CD4-positive, CD25-positive, alpha-beta regulatory T cell (primary cell): Measurements from ENCODE around the gene ENTPD1. TPM values are rescaled to one million over a fixed set of nuclear protein-coding genes. Genes with fewer than 3 reads are reported as not detected.
A peak's percentile ranks its signal among the peaks of the same experiment; 100 is the strongest.
"Not testable (repeated sequence)": the region's sequence is repeated elsewhere in the genome, so short reads cannot be mapped to it uniquely, and the experiment has no call there.

ENCODE experiments used
- ATAC-seq, 2 donors: fragments of 150-1000 bp; cut with Tn5 transposase; one replicate each; pipeline ENCODE4 v1.10.0; 2021; ENCODE audit warnings: low read depth in 2 of 2, moderate number of reproducible peaks in 2 of 2, moderate library complexity in 1 of 2
- DNase-seq, 3 donors: peaks; one replicate each; pipeline versions ENCODE4 v3.0.0 to v3.0.0-alpha.2; 2012 to 2022; ENCODE audit warnings: mixed read lengths in 1 of 3
- H3K27ac ChIP-seq: one replicate; pipeline ENCODE4 v1.7.0; 2013; ENCODE audit warnings: mild to moderate bottlenecking, low read length; ENCODE audit not compliant: insufficient read depth, poor library complexity, severe bottlenecking
- H3K27me3 ChIP-seq: one replicate; pipeline ENCODE4 v1.7.0; 2013; ENCODE audit warnings: low read length; ENCODE audit not compliant: control insufficient read depth, insufficient read depth
- H3K36me3 ChIP-seq: one replicate; pipeline ENCODE4 v1.7.0; 2013; ENCODE audit warnings: mild to moderate bottlenecking, low read length, moderate library complexity; ENCODE audit not compliant: control insufficient read depth, insufficient read depth
- H3K4me1 ChIP-seq: 2 replicates; pipeline ENCODE4 v1.7.0; 2013; ENCODE audit warnings: mild to moderate bottlenecking, low read length; ENCODE audit not compliant: insufficient read depth, control insufficient read depth, poor library complexity, severe bottlenecking
- H3K4me3 ChIP-seq: one replicate; pipeline ENCODE4 v1.7.0; 2013; ENCODE audit warnings: low read depth, mild to moderate bottlenecking, low read length, moderate library complexity
- H3K9me3 ChIP-seq, 2 experiments: 1 replicate in 1 of 2; 2 replicates in 1 of 2; pipeline ENCODE4 v1.7.0; 2013; ENCODE audit warnings: low read length in 2 of 2, mild to moderate bottlenecking in 1 of 2, moderate library complexity in 1 of 2; ENCODE audit not compliant: control insufficient read depth in 2 of 2
- H3K27ac Mint-ChIP-seq, 3 donors: one replicate each; pipeline ENCODE4 v1.8.0; 2020 to 2022; ENCODE audit warnings: mild to moderate bottlenecking in 3 of 3, mixed read lengths in 3 of 3, moderate library complexity in 2 of 3
- H3K27me3 Mint-ChIP-seq: one replicate; pipeline ENCODE4 v1.8.0; 2022; ENCODE audit warnings: mild to moderate bottlenecking, mixed read lengths
- H3K36me3 Mint-ChIP-seq: one replicate; pipeline ENCODE4 v1.8.0; 2020; ENCODE audit warnings: mixed read lengths
- H3K4me1 Mint-ChIP-seq, 4 donors: one replicate each; pipeline ENCODE4 v1.8.0; 2020 to 2022; ENCODE audit warnings: mixed read lengths in 4 of 4, mild to moderate bottlenecking in 1 of 4
- H3K4me3 Mint-ChIP-seq, 4 donors: one replicate each; pipeline ENCODE4 v1.8.0; 2020 to 2022; ENCODE audit warnings: mild to moderate bottlenecking in 4 of 4, mixed read lengths in 4 of 4, moderate library complexity in 3 of 4
- H3K9me3 Mint-ChIP-seq, 7 donors: one replicate each; pipeline ENCODE4 v1.8.0; 2020 to 2022; ENCODE audit warnings: mixed read lengths in 7 of 7, mild to moderate bottlenecking in 3 of 7, moderate library complexity in 2 of 7
- polyA plus RNA-seq, 4 donors: library from polyadenylated mRNA; unstranded; fragments of 300-500 nt; fragmentation: Illumina TruSeq; gene quantifications; one replicate each; pipeline ENCODE4 v1.2.3, GENCODE V29; 2021
- total RNA-seq: library from RNA; stranded (reverse); gene quantifications from one replicate; pipeline ENCODE4 v1.2.3, GENCODE V29; 2022

Gene ENTPD1
- total and polyA plus RNA-seq, 5 donors from 2014 or later: 3.5 to 49.4 (median 25.7) TPM

DNA sequence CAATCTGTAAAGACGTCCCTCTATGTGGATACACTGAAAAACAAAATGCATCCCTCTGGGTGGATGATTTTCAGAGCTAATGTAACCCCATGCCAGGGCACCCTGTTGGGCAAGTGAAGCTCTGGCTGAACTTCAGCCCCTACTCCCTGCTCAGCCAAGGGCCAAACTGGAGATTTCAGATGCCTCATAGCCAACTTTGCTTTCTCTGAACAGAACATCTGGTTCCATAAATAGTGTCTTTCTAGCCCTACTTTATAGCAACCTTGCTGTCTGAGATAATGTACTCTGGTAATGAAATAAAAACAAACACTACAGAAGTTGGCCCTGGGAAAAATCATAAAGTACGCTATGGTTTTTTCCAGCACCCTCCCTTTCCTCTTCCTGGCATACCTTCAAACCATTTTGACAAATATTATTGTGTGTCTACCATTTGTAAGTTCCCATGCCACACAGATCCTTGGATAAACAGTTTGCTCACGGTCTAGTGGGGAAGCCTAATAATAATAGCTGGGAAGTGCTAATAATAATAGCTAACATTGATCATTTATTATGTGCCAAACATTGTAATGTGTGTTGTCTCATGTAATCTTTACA lies 3.4 kb downstream of the ENTPD1 start:
- peaks cover 5% of the 10 kb centered on the region for H3K27me3 Mint-ChIP-seq
- no peak for ATAC-seq
- DNase-seq: no peak
- H3K9me3 Mint-ChIP-seq: peaks cover 0 to 5% (median 0%) of the 10 kb centered on the region in 7 donors
- H3K4me1 ChIP-seq: peaks cover 36% of the 10 kb centered on the region
- H3K4me1 Mint-ChIP-seq: peaks cover 3 to 58% (median 31%) of the 10 kb centered on the region in 4 donors
- peak overlapping the region; percentile 72 for H3K27ac ChIP-seq
- no peaks in the 10 kb centered on the region for H3K27me3 ChIP-seq
- peak overlapping the region; percentile 88 for H3K4me3 ChIP-seq
- H3K4me3 Mint-ChIP-seq: peak overlapping the region in 2 of 4 donors; percentile 61 to 77
- H3K36me3 Mint-ChIP-seq: no peaks in the 10 kb centered on the region
- peak overlapping the region in 2 of 3 donors; percentile 2 to 28 for H3K27ac Mint-ChIP-seq
- no peaks in the 10 kb centered on the region for H3K9me3 ChIP-seq
- H3K36me3 ChIP-seq: no peaks in the 10 kb centered on the region

DNA sequence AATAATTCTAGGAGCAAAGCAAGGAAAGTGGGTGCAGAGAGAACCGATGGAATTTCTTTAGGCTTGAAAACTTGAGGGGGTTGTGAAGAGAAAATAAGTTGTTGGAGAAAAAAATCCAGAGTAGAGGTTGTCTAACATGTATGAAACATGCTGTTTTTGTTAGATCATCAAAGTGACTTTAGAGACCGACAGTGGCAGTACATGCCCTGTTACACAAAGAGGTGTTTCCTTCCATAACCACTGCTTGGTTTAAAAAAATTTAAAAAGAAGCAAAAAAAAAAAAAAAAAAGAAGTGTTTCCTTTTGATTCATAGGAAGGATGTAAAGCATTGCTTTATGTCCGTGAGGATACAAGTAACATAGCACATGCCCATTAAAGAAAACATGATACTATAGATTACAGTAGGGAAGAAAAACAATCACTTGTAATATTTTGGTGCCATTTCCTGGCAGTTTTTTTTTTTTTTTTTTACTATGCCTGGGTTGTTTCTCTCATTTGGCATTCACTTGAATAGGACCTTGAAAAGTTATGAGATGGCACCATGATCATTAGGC lies 6.1 kb downstream of the ENTPD1 start:
- Mint-ChIP-seq H3K4me1 (peaks cover 0 to 40% (median 21%) of the 10 kb centered on the region in 4 donors), H3K27me3 (no peaks in the 10 kb centered on the region), H3K27ac (peak overlapping the region; percentile 33 to 97 (median 89)), H3K9me3 (peaks cover 0 to 5% (median 0%) of the 10 kb centered on the region in 7 donors), H3K36me3 (no peaks in the 10 kb centered on the region), H3K4me3 (peak overlapping the region; percentile 34 to 91 (median 60))
- Histone ChIP-seq H3K36me3 (no peaks in the 10 kb centered on the region), H3K27ac (peak overlapping the region; percentile 82), H3K4me1 (peaks cover 35% of the 10 kb centered on the region), H3K27me3 (no peaks in the 10 kb centered on the region), H3K4me3 (peak overlapping the region; percentile 56), H3K9me3 (no peaks in the 10 kb centered on the region)
- ATAC-seq (peak in 1 of 2 donors; percentile 67), DNase-seq (peak in 2 of 3 donors; percentile 23 to 75)

GRCh38 chr10:95767884-95768556 lies 12.1 kb downstream of the ENTPD1 start:
- Mint-ChIP-seq H3K27me3 (peaks cover 7% of the 10 kb centered on the region), H3K4me3 (no peak overlapping the region), H3K9me3 (peaks cover 0 to 9% (median 0%) of the 10 kb centered on the region in 7 donors), H3K36me3 (no peaks in the 10 kb centered on the region), H3K27ac (peak overlapping the region in 1 of 3 donors; percentile 12), H3K4me1 (peaks cover 0 to 29% (median 22%) of the 10 kb centered on the region in 4 donors)
- Histone ChIP-seq H3K4me3 (no peak overlapping the region), H3K4me1 (no peaks in the 10 kb centered on the region), H3K36me3 (no peaks in the 10 kb centered on the region), H3K27ac (no peak overlapping the region), H3K27me3 (no peaks in the 10 kb centered on the region), H3K9me3 (no peaks in the 10 kb centered on the region)
- DNase-seq: no peak
- ATAC-seq: peak; percentile 16 to 31

- Mint-ChIP-seq H3K27me3 (peaks cover 7% of the 10 kb centered on the region), H3K4me1 (peaks cover 0 to 29% (median 20%) of the 10 kb centered on the region in 4 donors), H3K4me3 (peak overlapping the region in 1 of 4 donors; percentile 26), H3K27ac (peak overlapping the region in 1 of 3 donors; percentile 61), H3K36me3 (no peaks in the 10 kb centered on the region), H3K9me3 (peaks cover 1 to 10% (median 3%) of the 10 kb centered on the region in 7 donors)
- no peaks in the 10 kb centered on the region for H3K4me1 ChIP-seq
- no peaks in the 10 kb centered on the region for H3K36me3 ChIP-seq
- H3K27ac ChIP-seq: no peak overlapping the region
- ATAC-seq (no peak), DNase-seq (no peak)
- no peak overlapping the region for H3K4me3 ChIP-seq
- H3K9me3 ChIP-seq: no peaks in the 10 kb centered on the region
- H3K27me3 ChIP-seq: no peaks in the 10 kb centered on the region
Measured at GRCh38 chr10:95770084-95770720, 14.2 kb downstream of the ENTPD1 start.

DNA sequence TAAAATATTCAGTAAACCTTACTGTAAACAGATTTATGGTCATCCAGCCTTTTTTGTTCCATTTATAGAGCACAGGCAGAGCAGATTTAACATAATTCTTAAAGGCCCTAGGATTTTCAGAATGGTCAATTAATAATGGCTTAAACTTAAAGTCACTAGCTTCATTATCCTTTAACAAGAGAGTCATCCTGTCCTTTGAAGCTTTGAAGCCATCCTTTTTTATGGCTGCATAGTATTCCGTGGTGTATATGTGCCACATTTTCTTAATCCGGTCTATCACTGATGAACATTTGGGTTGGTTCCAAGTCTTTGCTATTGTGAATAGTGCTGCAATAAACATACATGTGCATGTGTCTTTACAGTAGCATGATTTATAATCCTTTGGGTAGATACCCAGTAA lies 17.5 kb downstream of the ENTPD1 start:
- peaks cover 0 to 19% (median 11%) of the 10 kb centered on the region in 4 donors for H3K4me1 Mint-ChIP-seq
- not testable (repeated sequence) for H3K36me3 ChIP-seq, H3K9me3 ChIP-seq, H3K27ac Mint-ChIP-seq, H3K27ac ChIP-seq, ATAC-seq, H3K27me3 ChIP-seq, DNase-seq, H3K27me3 Mint-ChIP-seq, H3K4me3 Mint-ChIP-seq, H3K4me3 ChIP-seq, H3K4me1 ChIP-seq, H3K36me3 Mint-ChIP-seq
- peaks cover 1 to 10% (median 3%) of the 10 kb centered on the region in 7 donors for H3K9me3 Mint-ChIP-seq

DNA sequence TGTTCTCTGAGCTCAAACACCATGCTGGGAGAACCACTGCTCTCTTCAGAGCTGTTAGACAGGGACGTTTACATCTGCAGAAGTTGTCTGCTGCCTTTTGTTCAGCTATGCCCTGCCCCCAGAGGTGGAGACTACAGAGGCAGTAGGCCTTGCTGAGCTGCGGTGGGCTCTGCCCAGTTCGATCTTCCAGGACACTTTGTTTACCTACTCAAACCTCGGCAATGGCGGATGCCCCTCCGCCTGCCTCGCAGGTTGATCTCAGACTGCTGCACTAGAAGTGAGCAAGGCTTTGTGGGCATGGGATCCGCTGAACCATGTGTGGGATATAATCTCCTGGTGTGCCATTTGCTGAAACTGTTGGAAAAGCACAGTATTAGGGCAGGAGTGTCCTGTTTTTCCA lies 21.7 kb downstream of the ENTPD1 start:
- not testable (repeated sequence) for H3K4me3 Mint-ChIP-seq, H3K9me3 Mint-ChIP-seq, H3K27me3 Mint-ChIP-seq, H3K36me3 Mint-ChIP-seq, H3K27ac ChIP-seq, H3K9me3 ChIP-seq, H3K27me3 ChIP-seq, H3K27ac Mint-ChIP-seq, H3K36me3 ChIP-seq, H3K4me1 ChIP-seq, ATAC-seq, H3K4me3 ChIP-seq, DNase-seq
- peaks cover 0 to 16% (median 6%) of the 10 kb centered on the region in 4 donors for H3K4me1 Mint-ChIP-seq

DNA sequence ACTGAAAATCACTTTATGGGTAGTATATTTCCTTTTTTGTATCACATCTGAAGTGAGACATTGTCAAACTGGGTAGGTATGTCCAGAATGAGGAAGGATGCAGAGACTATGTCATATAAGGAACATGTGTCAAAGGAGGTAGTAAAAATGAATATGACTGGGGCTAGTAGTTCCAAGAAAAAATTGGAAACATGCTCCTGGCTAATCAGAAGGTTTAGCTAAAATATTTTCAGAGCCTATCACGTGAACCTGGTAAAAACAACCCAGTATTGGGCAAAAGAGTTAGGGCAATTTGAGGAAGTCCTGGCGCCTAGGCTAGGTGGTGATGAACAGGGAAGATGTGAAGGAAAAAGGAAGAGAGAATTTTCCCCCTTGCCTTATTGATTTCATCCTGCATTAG lies 26.4 kb downstream of the ENTPD1 start:
- Histone ChIP-seq H3K27ac (no peak overlapping the region), H3K4me3 (no peak overlapping the region), H3K27me3 (no peaks in the 10 kb centered on the region), H3K9me3 (no peaks in the 10 kb centered on the region), H3K4me1 (peaks cover 17% of the 10 kb centered on the region), H3K36me3 (no peaks in the 10 kb centered on the region)
- Mint-ChIP-seq H3K4me3 (no peak overlapping the region), H3K27ac (no peak overlapping the region), H3K9me3 (peaks cover 0 to 2% (median 1%) of the 10 kb centered on the region in 7 donors), H3K4me1 (peaks cover 4 to 46% (median 25%) of the 10 kb centered on the region in 4 donors), H3K36me3 (peaks cover 3% of the 10 kb centered on the region), H3K27me3 (peaks cover 5% of the 10 kb centered on the region)
- ATAC-seq (no peak), DNase-seq (no peak)
